Measurements from ENCODE around the gene PECR. TPM values are rescaled to one million over a fixed set of nuclear protein-coding genes. Genes with fewer than 3 reads are reported as not detected.

Gene PECR
- total and polyA plus RNA-seq, 2 of the 4 experiments (the other 2 are of a cell fraction), result 11.4 to 17.7 TPM

DNA sequence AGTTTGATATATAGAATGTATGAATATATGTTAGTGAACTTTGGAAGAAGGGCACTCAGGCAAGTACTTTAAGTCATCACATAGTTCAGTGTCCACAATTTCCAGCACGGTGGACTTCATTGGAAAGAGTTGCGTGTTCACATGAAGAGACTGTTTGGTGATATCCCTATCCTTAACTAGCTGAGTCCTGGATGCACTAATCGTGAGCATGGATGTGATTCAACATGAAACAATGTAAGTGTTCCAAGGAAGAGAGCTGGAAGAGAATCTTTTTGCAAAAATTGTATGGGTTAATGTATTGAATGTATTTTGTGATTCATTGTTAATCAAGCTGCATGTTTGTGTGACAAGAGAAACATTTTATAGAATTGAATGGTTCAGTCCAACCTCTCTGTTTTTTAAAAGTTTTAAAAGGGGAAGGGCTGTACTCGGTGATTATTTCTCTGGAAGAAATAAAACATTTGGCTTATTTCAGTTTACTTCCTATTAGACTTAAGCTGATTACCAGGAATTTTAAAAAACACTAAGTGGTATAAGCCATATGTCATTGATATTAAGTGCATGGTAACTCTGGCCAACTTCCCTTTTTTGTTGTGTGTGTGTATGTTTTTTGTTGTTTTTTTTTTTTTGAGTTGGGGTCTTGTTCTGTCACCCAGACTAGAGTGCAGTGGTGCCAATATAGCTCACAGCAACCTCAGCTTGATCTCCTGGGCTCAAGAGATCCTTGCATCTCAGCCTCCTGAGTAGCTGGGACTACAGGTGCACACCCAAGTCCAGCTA lies 36.1 kb upstream of the PECR start:
- Histone ChIP-seq H3K27ac (ENCODE audit: insufficient read depth, low read length) (peak overlapping the region; percentile 54; the same call in 1 of the 2 replicates), H3K4me1 (ENCODE audit: control insufficient read depth, insufficient read depth, low read length) (peaks cover 14% of the 10 kb centered on the region), H3K9me3 (ENCODE audit: control insufficient read depth, insufficient read depth, low read length) (no peaks in the 10 kb centered on the region), H3K9ac (ENCODE audit: low read depth, low read length) (no peak overlapping the region), H3K9me1 (ENCODE audit: insufficient read depth, low read length) (peaks cover 3% of the 10 kb centered on the region; the same call in 1 of the 2 replicates), H3K79me1 (ENCODE audit: low read depth in 1 of 2, low read length in 2 of 2) (peaks cover 44 to 56% of the 10 kb centered on the region in 2 experiments), H2AK5ac (ENCODE audit: low read depth, low read length) (peak overlapping the region; percentile 3; the same call in 1 of the 2 replicates), H3K36me3 (ENCODE audit: control insufficient read depth, insufficient read depth, low read length) (peaks cover 46% of the 10 kb centered on the region), H2AK9ac (replicated peaks; ENCODE audit: low read depth, low read length, poor library complexity) (no peak overlapping the region), H3K23ac (ENCODE audit: low read depth, low read length) (peak overlapping the region; percentile 78; the same call in 1 of the 2 replicates), H3K4me3 (ENCODE audit: insufficient read depth, low read depth, low read length) (no peak overlapping the region), H4K8ac (ENCODE audit: low read depth in 2 of 2, low read length in 2 of 2) (no peak overlapping the region), H2BK5ac (ENCODE audit: low read depth, low read length, poor library complexity, severe bottlenecking) (peak overlapping the region; percentile 54), H3K14ac (replicated peaks; ENCODE audit: low read depth, low read length) (peak overlapping the region; percentile 17), H3K4me2 (ENCODE audit: low read depth, low read length) (peak overlapping the region; percentile 19; the same call in 1 of the 2 replicates), H4K20me1 (ENCODE audit: insufficient read depth, low read length) (peaks cover 8% of the 10 kb centered on the region), H4K5ac (ENCODE audit: low read depth, low read length) (no peak overlapping the region), H2BK120ac (ENCODE audit: low read depth, low read length) (no peak overlapping the region), H3K18ac (ENCODE audit: low read depth, low read length) (no peak overlapping the region), H4K91ac (ENCODE audit: insufficient read depth, low read depth, low read length) (no peak overlapping the region), H3K4ac (ENCODE audit: low read depth, low read length) (peak overlapping the region; percentile 11; the same call in 1 of the 2 replicates), H3K56ac (ENCODE audit: extremely low read depth, insufficient read depth, low read length) (no peak overlapping the region), H2AFZ (replicated peaks; ENCODE audit: low read length, poor library complexity) (no peak overlapping the region), H2BK15ac (ENCODE audit: low read depth, low read length) (no peak overlapping the region), H3K27me3 (ENCODE audit: control insufficient read depth, insufficient read depth, low read length) (no peaks in the 10 kb centered on the region), H2BK20ac (ENCODE audit: low read depth, low read length) (no peak overlapping the region)
- no TSS peak for BruUV-seq (replicated peaks)
- intact Hi-C loops (cut with micrococcal nuclease) (no loop called here), dilution Hi-C loops (cut with HindIII; ENCODE audit: low sequenced_read_pairs, unreplicated experiment) (no loop called here), in situ Hi-C loops (cut with MboI; ENCODE audit: low sequenced_read_pairs) (no loop called here)
- 0 out of 2 replicates have a peak, but pooled peaks have one; percentile 6 for ATAC-seq (ENCODE audit: low read depth)
- CTCF ChIA-PET, result interaction anchor here (0.6 kb wide), 1 partner anchor 114 kb away, joined by 4 read pairs; no protein-coding TSS in a partner anchor
- WGBS, 2 experiments (ENCODE audit: extremely low coverage in 2 of 2, insufficient read length in 1 of 2), result 39% methylated on average over 2 of the region's 4 CpGs; no CpG with 5 or more reads in 1 of the 2 experiments
- POLR2A ChIA-PET (ENCODE audit: unreplicated experiment), result no interaction called here
- TF ChIP-seq BHLHE40 (IDR thresholded peaks at IDR 0.05; ENCODE audit: low read depth, low read length) (no peak), MAZ (IDR thresholded peaks at IDR 0.05; ENCODE audit: borderline replicate concordance, low read depth, low read length) (no peak), MXI1 (IDR thresholded peaks at IDR 0.05; ENCODE audit: borderline replicate concordance, low read depth, low read length) (no peak), NFE2L2 (IDR thresholded peaks at IDR 0.05; ENCODE audit: low read depth, low read length) (no peak), CHD1 (IDR thresholded peaks at IDR 0.05; ENCODE audit: low read depth, low read length) (no peak), RFX5 (IDR thresholded peaks at IDR 0.05; ENCODE audit: low read depth, low read length) (no peak)
- TF ChIP-seq, protein P1, sequence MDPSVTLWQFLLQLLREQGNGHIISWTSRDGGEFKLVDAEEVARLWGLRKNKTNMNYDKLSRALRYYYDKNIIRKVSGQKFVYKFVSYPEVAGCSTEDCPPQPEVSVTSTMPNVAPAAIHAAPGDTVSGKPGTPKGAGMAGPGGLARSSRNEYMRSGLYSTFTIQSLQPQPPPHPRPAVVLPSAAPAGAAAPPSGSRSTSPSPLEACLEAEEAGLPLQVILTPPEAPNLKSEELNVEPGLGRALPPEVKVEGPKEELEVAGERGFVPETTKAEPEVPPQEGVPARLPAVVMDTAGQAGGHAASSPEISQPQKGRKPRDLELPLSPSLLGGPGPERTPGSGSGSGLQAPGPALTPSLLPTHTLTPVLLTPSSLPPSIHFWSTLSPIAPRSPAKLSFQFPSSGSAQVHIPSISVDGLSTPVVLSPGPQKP (IDR thresholded peaks at IDR 0.05; ENCODE audit: borderline replicate concordance, low read depth, low read length), result no peak
- TF ChIP-seq, protein P2, sequence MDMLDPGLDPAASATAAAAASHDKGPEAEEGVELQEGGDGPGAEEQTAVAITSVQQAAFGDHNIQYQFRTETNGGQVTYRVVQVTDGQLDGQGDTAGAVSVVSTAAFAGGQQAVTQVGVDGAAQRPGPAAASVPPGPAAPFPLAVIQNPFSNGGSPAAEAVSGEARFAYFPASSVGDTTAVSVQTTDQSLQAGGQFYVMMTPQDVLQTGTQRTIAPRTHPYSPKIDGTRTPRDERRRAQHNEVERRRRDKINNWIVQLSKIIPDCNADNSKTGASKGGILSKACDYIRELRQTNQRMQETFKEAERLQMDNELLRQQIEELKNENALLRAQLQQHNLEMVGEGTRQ (IDR thresholded peaks at IDR 0.05; ENCODE audit: low read depth, low read length), result no peak
- peak; percentile 77 for DNase-seq

Data from IMR-90 (cell line).